H1 (cell line): ENCODE results near the gene CAPN14. TPM values are rescaled to one million over a fixed set of nuclear protein-coding genes. Genes with fewer than 3 reads are reported as not detected.

Source experiments
- polyA plus RNA-seq, 7 experiments: library from polyadenylated mRNA; depleted of rRNA in 3 of 7; stranded (reverse) in 5 of 7; unstranded in 2 of 7; fragments of >200 nt in 5 of 7; fragments of 200-250 nt in 2 of 7; gene quantifications; 1 replicate in 5 of 7; 2 replicates in 1 of 7; 4 replicates in 1 of 7; pipeline versions ENCODE4 v1.2.1 to v1.2.3, GENCODE V29; 2011 to 2013; ENCODE audit warnings: missing spikeins in 2 of 7, mixed read lengths in 2 of 7
- total RNA-seq: library from RNA; stranded (reverse); fragmentation: NEBNext Ultra II Directional; extraction: Animal tissue kit (Norgen Biotek cat#: 25700); gene quantifications from 2 replicates; pipeline ENCODE4 v1.2.1, GENCODE V29; 2021
- TF ChIP-seq, protein P1 (sequence below): fragments of 300-600 bp; sonication (generic); IDR thresholded peaks from 2 replicates; pipeline ENCODE4 v1.7.1; 2012; ENCODE audit warnings: low read length, moderate library complexity, mild to moderate bottlenecking, inconsistent platforms; ENCODE audit not compliant: insufficient replicate concordance

CAPN14 gene
- total and polyA plus RNA-seq, 2 of the 8 experiments (the other 6 are each of a cell fraction or from before 2014, with no cell fraction given) = 0.07 TPM; not detected in 1

DNA sequence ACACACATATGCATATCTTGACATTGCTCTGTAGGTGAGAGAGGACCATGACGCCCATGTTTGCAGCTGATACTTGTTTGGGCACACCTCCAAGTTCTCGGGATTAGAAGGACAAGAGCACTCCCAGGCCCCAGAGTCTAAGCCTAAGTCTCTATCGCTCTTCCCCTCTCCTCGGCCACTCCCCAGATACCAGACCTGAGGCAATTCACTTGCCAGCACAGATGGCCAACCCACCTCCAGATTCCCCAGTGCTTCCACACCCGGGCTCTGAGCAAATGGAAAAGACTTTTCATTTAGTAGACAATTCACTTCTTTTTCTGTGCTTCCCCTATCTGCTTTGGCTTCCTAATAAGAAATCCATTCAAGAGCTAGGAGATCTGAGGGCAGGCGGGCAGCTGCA, 49.5 kb upstream of the CAPN14 start (continued):
- TF ChIP-seq, protein P1, sequence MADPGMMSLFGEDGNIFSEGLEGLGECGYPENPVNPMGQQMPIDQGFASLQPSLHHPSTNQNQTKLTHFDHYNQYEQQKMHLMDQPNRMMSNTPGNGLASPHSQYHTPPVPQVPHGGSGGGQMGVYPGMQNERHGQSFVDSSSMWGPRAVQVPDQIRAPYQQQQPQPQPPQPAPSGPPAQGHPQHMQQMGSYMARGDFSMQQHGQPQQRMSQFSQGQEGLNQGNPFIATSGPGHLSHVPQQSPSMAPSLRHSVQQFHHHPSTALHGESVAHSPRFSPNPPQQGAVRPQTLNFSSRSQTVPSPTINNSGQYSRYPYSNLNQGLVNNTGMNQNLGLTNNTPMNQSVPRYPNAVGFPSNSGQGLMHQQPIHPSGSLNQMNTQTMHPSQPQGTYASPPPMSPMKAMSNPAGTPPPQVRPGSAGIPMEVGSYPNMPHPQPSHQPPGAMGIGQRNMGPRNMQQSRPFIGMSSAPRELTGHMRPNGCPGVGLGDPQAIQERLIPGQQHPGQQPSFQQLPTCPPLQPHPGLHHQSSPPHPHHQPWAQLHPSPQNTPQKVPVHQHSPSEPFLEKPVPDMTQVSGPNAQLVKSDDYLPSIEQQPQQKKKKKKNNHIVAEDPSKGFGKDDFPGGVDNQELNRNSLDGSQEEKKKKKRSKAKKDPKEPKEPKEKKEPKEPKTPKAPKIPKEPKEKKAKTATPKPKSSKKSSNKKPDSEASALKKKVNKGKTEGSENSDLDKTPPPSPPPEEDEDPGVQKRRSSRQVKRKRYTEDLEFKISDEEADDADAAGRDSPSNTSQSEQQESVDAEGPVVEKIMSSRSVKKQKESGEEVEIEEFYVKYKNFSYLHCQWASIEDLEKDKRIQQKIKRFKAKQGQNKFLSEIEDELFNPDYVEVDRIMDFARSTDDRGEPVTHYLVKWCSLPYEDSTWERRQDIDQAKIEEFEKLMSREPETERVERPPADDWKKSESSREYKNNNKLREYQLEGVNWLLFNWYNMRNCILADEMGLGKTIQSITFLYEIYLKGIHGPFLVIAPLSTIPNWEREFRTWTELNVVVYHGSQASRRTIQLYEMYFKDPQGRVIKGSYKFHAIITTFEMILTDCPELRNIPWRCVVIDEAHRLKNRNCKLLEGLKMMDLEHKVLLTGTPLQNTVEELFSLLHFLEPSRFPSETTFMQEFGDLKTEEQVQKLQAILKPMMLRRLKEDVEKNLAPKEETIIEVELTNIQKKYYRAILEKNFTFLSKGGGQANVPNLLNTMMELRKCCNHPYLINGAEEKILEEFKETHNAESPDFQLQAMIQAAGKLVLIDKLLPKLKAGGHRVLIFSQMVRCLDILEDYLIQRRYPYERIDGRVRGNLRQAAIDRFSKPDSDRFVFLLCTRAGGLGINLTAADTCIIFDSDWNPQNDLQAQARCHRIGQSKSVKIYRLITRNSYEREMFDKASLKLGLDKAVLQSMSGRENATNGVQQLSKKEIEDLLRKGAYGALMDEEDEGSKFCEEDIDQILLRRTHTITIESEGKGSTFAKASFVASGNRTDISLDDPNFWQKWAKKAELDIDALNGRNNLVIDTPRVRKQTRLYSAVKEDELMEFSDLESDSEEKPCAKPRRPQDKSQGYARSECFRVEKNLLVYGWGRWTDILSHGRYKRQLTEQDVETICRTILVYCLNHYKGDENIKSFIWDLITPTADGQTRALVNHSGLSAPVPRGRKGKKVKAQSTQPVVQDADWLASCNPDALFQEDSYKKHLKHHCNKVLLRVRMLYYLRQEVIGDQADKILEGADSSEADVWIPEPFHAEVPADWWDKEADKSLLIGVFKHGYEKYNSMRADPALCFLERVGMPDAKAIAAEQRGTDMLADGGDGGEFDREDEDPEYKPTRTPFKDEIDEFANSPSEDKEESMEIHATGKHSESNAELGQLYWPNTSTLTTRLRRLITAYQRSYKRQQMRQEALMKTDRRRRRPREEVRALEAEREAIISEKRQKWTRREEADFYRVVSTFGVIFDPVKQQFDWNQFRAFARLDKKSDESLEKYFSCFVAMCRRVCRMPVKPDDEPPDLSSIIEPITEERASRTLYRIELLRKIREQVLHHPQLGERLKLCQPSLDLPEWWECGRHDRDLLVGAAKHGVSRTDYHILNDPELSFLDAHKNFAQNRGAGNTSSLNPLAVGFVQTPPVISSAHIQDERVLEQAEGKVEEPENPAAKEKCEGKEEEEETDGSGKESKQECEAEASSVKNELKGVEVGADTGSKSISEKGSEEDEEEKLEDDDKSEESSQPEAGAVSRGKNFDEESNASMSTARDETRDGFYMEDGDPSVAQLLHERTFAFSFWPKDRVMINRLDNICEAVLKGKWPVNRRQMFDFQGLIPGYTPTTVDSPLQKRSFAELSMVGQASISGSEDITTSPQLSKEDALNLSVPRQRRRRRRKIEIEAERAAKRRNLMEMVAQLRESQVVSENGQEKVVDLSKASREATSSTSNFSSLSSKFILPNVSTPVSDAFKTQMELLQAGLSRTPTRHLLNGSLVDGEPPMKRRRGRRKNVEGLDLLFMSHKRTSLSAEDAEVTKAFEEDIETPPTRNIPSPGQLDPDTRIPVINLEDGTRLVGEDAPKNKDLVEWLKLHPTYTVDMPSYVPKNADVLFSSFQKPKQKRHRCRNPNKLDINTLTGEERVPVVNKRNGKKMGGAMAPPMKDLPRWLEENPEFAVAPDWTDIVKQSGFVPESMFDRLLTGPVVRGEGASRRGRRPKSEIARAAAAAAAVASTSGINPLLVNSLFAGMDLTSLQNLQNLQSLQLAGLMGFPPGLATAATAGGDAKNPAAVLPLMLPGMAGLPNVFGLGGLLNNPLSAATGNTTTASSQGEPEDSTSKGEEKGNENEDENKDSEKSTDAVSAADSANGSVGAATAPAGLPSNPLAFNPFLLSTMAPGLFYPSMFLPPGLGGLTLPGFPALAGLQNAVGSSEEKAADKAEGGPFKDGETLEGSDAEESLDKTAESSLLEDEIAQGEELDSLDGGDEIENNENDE = no peak
